Nucleus accumbens (tissue), 56 donors: Measurements from ENCODE around the gene ZBTB39.

ENCODE experiments used
- DNase-seq, 56 donors: peaks; one replicate each; lab custom pipeline; 2025; lab: John Stamatoyannopoulos, UW

The ZBTB39 gene

DNA sequence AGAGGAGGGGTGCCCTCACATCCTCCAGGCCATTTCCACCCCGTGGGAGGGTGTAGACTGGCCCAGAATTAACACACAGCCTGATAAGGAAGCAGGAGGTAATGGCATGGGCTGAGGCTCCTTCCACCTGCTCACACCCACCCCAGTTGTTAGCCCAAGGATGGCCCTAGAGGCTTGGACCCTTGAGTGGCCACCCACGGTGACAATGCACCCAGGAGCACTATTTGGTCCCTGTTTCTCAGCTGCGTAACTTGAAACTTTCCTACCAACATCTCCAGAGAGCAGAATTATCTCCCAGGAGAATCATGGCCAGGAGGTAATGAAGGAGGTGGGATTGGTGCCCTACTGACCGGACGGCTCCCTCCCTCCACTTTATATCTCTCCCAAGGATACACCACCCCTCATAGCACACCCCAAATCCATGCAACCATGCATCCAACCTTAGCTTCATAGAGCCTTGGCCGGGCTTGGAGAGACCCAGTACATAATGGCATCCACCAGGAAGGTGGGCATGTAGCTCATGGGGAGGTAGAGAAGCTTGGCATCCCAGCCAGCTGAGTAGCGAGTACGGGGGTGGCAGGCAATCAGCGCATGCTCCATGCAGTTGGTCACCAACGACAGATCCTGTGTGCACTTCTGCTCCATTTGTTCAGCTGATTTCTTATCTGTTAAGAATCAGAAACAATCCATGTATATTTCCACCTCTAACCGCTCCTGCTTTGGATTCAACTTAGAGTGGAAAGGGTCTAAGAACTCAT is 54.6 kb downstream of the ZBTB39 start:
- no peak for DNase-seq

DNA sequence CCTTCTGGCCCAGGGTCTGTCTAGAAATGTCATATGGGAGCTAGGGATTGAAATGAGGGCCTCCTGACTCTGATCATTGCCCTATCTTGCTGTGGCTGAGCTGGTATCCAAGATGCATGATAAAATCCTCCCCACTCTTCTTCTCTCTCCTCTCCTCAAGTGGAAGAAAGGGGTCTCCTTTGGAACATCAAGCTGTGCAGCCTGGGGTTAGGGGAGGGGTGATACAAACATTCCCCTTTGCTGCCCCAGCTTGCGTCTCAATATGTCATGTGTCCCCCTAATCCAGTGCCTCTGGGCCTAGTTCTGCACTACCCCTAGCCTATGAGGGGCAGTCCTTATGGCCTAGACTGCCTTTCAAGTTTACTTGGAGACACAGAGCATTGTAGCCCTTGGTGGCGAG is 57.5 kb downstream of the ZBTB39 start:
- DNase-seq: no peak
